Stimulated activated CD4-positive, alpha-beta T cell treated with anti-CD3 and anti-CD28 coated beads, Interleukin-2, amount 100 ng/mL, for 48 hours (primary cell): Measurements from ENCODE around the gene ANGEL2.
A peak's percentile ranks its signal among the peaks of the same experiment; 100 is the strongest.
"Not testable (repeated sequence)": the region's sequence is repeated elsewhere in the genome, so short reads cannot be mapped to it uniquely, and the experiment has no call there.

ENCODE experiments used
- DNase-seq, 2 donors: peaks; one replicate each; pipeline ENCODE4 v3.0.0-alpha.2; 2020

ANGEL2 gene

GRCh38 chr1:213015099-213016050 is at the start of gene ANGEL2:
ANGEL2 (minus strand) TSS chr1:213015867; CDS start chr1:213015671, 196 bp downstream.
- DNase-seq = peak; percentile 84 to 91

- DNase-seq = no peak
These were observed 45.6 kb upstream of the ANGEL2 start for GRCh38 chr1:213061263-213061662.

- no peak for DNase-seq
These were observed 45.2 kb upstream of the ANGEL2 start for GRCh38 chr1:213060836-213061235.

- no peak for DNase-seq
These were observed 41.8 kb upstream of the ANGEL2 start for GRCh38 chr1:213057264-213058059.

GRCh38 chr1:213055767-213056166 is 40.1 kb upstream of the ANGEL2 start:
- no peak for DNase-seq

GRCh38 chr1:213054733-213055591 is 39.3 kb upstream of the ANGEL2 start:
- DNase-seq = no peak

GRCh38 chr1:213054142-213054541 is 38.5 kb upstream of the ANGEL2 start:
- DNase-seq = no peak

GRCh38 chr1:213053455-213053854 is 37.8 kb upstream of the ANGEL2 start:
- no peak for DNase-seq

GRCh38 chr1:213051881-213052202 is 36.2 kb upstream of the ANGEL2 start:
- DNase-seq = no peak

GRCh38 chr1:213051127-213051880 is 35.6 kb upstream of the ANGEL2 start, which contains the start of gene RPS6KC1:
RPS6KC1 (plus strand) TSS chr1:213051241; CDS start chr1:213051405, 164 bp downstream.
- peak; percentile 76 for DNase-seq

GRCh38 chr1:213050745-213051126 is 35.1 kb upstream of the ANGEL2 start:
- no peak for DNase-seq

GRCh38 chr1:213049232-213049631 is 33.6 kb upstream of the ANGEL2 start:
- no peak for DNase-seq

GRCh38 chr1:213045321-213046226 is 29.9 kb upstream of the ANGEL2 start:
- DNase-seq = not testable (repeated sequence)

GRCh38 chr1:213041443-213041842 is 25.8 kb upstream of the ANGEL2 start:
- no peak for DNase-seq

GRCh38 chr1:213035573-213035972 is 19.9 kb upstream of the ANGEL2 start:
- no peak for DNase-seq

GRCh38 chr1:213034713-213035112 is 19.0 kb upstream of the ANGEL2 start:
- no peak for DNase-seq

- no peak for DNase-seq
These were observed 17.0 kb upstream of the ANGEL2 start for GRCh38 chr1:213032651-213033050.

- not testable (repeated sequence) for DNase-seq
These were observed 11.4 kb upstream of the ANGEL2 start for GRCh38 chr1:213027024-213027423.

- no peak for DNase-seq
These were observed 4.3 kb upstream of the ANGEL2 start for GRCh38 chr1:213020016-213020415.

GRCh38 chr1:213019450-213019849 is 3.8 kb upstream of the ANGEL2 start:
- no peak for DNase-seq
